ENCODE results near the gene DIS3L2. TPM values are rescaled to one million over a fixed set of nuclear protein-coding genes. Genes with fewer than 3 reads are reported as not detected.

Gene DIS3L2
- total and polyA plus RNA-seq, 2 experiments from 2014 or later, result 15.2 to 25.3 TPM

DNA sequence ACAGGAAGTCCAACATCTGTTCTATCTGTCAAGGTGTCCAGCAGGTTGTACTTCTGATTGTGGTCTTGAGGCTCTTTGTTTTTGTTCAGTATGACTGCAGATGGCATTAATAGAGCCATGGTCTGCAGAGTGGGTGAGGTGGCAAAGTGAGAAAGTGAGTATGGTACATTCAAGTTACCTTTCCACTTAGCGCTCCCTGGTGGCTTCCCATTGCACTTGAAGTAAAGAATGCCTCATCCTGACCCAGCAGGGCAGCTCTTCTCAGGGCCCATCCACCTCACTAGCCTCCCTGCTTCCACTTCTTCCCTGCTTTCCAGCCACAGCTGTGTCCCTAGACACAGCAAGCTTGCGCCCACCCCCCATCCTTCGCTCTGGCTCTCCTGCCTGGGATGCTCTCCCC, 269.0 kb downstream of the DIS3L2 start:
- H3K4me3 Mint-ChIP-seq, result no peak overlapping the region
- H3K27me3 Mint-ChIP-seq (ENCODE audit: insufficient read depth, low read depth, poor library complexity), result peaks cover 5% of the 10 kb centered on the region
- DNase-seq (ENCODE audit: low spot score) (peak; percentile 92), ATAC-seq (peak; percentile 82)
- no peaks in the 10 kb centered on the region for H3K36me3 ChIP-seq (ENCODE audit: insufficient read depth)
- no peaks in the 10 kb centered on the region for H3K27me3 ChIP-seq (ENCODE audit: insufficient read depth)
- no peaks in the 10 kb centered on the region for H4K20me1 ChIP-seq (replicated peaks; ENCODE audit: insufficient read depth)
- H3K36me3 Mint-ChIP-seq (ENCODE audit: low read depth), result no peaks in the 10 kb centered on the region
- TF ChIP-seq EZH2 (IDR thresholded peaks at IDR 0.05; ENCODE audit: low read depth, unreplicated experiment) (no peak), EZH2phosphoT487 (IDR thresholded peaks at IDR 0.05; ENCODE audit: unreplicated experiment) (no peak), ZNF331 (CRISPR knock-in tag; IDR thresholded peaks at IDR 0.05; ENCODE audit: low read depth) (no peak), JUNB (IDR thresholded peaks at IDR 0.05; ENCODE audit: unreplicated experiment) (no peak)
- TF ChIP-seq, protein P1, sequence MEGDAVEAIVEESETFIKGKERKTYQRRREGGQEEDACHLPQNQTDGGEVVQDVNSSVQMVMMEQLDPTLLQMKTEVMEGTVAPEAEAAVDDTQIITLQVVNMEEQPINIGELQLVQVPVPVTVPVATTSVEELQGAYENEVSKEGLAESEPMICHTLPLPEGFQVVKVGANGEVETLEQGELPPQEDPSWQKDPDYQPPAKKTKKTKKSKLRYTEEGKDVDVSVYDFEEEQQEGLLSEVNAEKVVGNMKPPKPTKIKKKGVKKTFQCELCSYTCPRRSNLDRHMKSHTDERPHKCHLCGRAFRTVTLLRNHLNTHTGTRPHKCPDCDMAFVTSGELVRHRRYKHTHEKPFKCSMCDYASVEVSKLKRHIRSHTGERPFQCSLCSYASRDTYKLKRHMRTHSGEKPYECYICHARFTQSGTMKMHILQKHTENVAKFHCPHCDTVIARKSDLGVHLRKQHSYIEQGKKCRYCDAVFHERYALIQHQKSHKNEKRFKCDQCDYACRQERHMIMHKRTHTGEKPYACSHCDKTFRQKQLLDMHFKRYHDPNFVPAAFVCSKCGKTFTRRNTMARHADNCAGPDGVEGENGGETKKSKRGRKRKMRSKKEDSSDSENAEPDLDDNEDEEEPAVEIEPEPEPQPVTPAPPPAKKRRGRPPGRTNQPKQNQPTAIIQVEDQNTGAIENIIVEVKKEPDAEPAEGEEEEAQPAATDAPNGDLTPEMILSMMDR (conservative IDR thresholded peaks at IDR 0.05; ENCODE audit: low read depth in 2 of 2), result peak; percentile 52 to 84
- H3K9me2 ChIP-seq (ENCODE audit: insufficient read depth), result no peaks in the 10 kb centered on the region
- H3K79me2 ChIP-seq (replicated peaks; ENCODE audit: insufficient read depth), result no peaks in the 10 kb centered on the region
- no peak overlapping the region for H3K27ac ChIP-seq (ENCODE audit: low read depth)
- H3F3A ChIP-seq (replicated peaks; ENCODE audit: low read depth), result no peaks in the 10 kb centered on the region
- peaks cover 24% of the 10 kb centered on the region for H3K4me1 Mint-ChIP-seq
- no peak overlapping the region for H2AFZ ChIP-seq
- H3K4me3 ChIP-seq, result no peak overlapping the region
- H3K4me1 ChIP-seq (ENCODE audit: insufficient read depth), result peaks cover 16% of the 10 kb centered on the region
- H3K9me3 Mint-ChIP-seq, result no peaks in the 10 kb centered on the region; the same call in 2 of the 3 replicates
- no peak overlapping the region for H3K27ac Mint-ChIP-seq
- 0 out of 2 replicates have a peak overlapping the region, but pooled peaks have one; percentile 58 for H3K4me2 ChIP-seq

GRCh38 chr2:232231554-232231953, 270.0 kb downstream of the DIS3L2 start:
- no peaks in the 10 kb centered on the region; the same call in 2 of the 3 replicates for H3K9me3 Mint-ChIP-seq
- no peaks in the 10 kb centered on the region for H3F3A ChIP-seq (replicated peaks; ENCODE audit: low read depth)
- no peaks in the 10 kb centered on the region for H3K36me3 Mint-ChIP-seq (ENCODE audit: low read depth)
- H3K4me1 ChIP-seq (ENCODE audit: insufficient read depth), result peaks cover 16% of the 10 kb centered on the region
- H3K4me3 ChIP-seq, result no peak overlapping the region
- H3K36me3 ChIP-seq (ENCODE audit: insufficient read depth), result no peaks in the 10 kb centered on the region
- TF ChIP-seq EZH2phosphoT487 (IDR thresholded peaks at IDR 0.05; ENCODE audit: unreplicated experiment) (no peak), EZH2 (IDR thresholded peaks at IDR 0.05; ENCODE audit: low read depth, unreplicated experiment) (no peak), STAT1 (IDR thresholded peaks at IDR 0.05; ENCODE audit: unreplicated experiment) (no peak)
- TF ChIP-seq, protein P1 (conservative IDR thresholded peaks at IDR 0.05; ENCODE audit: low read depth in 2 of 2), result no peak
- H4K20me1 ChIP-seq (replicated peaks; ENCODE audit: insufficient read depth), result no peaks in the 10 kb centered on the region
- H3K4me3 Mint-ChIP-seq, result no peak overlapping the region
- 0 out of 2 replicates have a peak overlapping the region, but pooled peaks have one; percentile 63 for H3K27ac ChIP-seq (ENCODE audit: low read depth)
- H3K27me3 Mint-ChIP-seq (ENCODE audit: insufficient read depth, low read depth, poor library complexity), result peaks cover 5% of the 10 kb centered on the region
- peak overlapping the region; percentile 58; the same call in 1 of the 2 replicates for H3K4me2 ChIP-seq
- DNase-seq (ENCODE audit: low spot score) (peak; percentile 45), ATAC-seq (peak; percentile 87)
- no peaks in the 10 kb centered on the region for H3K79me2 ChIP-seq (replicated peaks; ENCODE audit: insufficient read depth)
- H3K4me1 Mint-ChIP-seq, result peaks cover 29% of the 10 kb centered on the region
- H2AFZ ChIP-seq, result no peak overlapping the region
- H3K27ac Mint-ChIP-seq, result peak overlapping the region; percentile 18; the same call in 1 of the 2 replicates
- H3K9me2 ChIP-seq (ENCODE audit: insufficient read depth), result no peaks in the 10 kb centered on the region
- no peaks in the 10 kb centered on the region for H3K27me3 ChIP-seq (ENCODE audit: insufficient read depth)
